Measurements from ENCODE around the gene TXNIP. TPM values are rescaled to one million over a fixed set of nuclear protein-coding genes. Genes with fewer than 3 reads are reported as not detected.

The TXNIP gene
- total RNA-seq, 1 donor from 2014 or later: 9.0 TPM

DNA sequence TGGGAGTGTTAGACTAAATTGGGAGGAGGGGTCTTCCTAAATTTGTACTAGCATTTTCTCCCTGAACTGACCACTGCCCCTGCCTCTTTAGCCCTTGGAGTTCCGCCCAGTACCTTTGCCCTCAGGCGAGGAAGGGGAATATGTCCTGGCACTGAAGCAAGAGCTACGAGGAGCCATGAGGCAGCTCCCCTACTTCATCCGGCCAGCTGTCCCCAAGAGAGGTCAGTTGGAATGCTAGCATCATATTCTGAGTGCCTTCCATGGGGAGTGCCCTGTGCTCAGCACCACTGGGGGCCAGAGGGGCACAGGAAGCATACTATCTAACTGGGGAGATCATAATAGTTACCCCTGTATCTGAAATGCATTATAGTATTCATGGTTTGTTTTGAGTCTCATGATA is 21.2 kb downstream of the TXNIP start:
- H3K4me3 ChIP-seq (ENCODE audit: low read depth, low read length): no peak overlapping the region
- H3K27me3 ChIP-seq (ENCODE audit: control insufficient read depth, insufficient read depth, low read length): no peaks in the 10 kb centered on the region
- H3K36me3 ChIP-seq (ENCODE audit: control insufficient read depth, insufficient read depth, low read length): no peaks in the 10 kb centered on the region
- DNase-seq (ENCODE audit: low read depth): no peak
- no peak for FAIRE-seq
- no peak for TF ChIP-seq CTCF (IDR thresholded peaks at IDR 0.05; ENCODE audit: insufficient read depth, low read length, severe bottlenecking)

DNA sequence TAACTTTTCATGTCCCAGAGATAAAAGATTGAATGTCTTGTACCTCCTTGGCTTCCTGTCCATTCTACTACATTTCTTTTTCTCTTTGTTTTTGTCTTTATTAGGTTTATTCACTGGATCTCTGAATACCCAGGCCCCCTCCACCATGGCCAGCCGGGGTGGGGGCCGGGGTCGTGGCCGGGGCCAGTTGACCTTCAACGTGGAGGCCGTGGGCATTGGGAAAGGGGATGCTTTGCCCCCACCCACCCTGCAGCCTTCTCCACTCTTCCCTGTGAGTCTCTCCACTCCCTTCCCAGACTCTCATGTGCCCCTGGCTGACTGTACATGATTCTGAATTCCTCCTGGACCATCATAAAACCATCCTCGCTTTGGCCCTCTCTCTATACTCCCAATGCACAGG is 21.7 kb downstream of the TXNIP start:
- no peak for FAIRE-seq
- H3K36me3 ChIP-seq (ENCODE audit: control insufficient read depth, insufficient read depth, low read length): no peaks in the 10 kb centered on the region

DNA sequence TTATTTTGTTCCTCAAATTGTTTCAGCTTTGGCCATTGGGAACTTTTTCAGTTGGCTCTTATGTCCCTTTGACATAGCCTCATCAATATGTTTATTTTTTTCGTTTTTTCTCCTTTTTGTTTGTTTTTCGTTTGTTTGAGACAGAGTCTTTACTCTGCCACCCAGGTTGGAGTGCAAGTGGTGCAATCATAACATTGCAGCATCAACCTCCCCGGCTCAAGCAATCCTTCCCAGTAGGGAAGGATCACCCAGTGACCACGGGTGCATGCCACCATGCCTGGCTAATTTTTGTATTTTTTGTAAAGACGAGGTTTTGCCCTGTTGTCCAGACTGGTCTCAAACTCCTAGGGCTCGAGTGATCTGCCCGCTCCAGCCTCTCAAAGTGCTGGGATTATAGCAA is 23.8 kb downstream of the TXNIP start:
- H3K27me3 ChIP-seq (ENCODE audit: control insufficient read depth, insufficient read depth, low read length): no peaks in the 10 kb centered on the region
- FAIRE-seq (no peak), DNase-seq (ENCODE audit: low read depth) (no peak)
- no peak for TF ChIP-seq CTCF (IDR thresholded peaks at IDR 0.05; ENCODE audit: insufficient read depth, low read length, severe bottlenecking)
- H3K4me3 ChIP-seq (ENCODE audit: low read depth, low read length): no peak overlapping the region
- H3K36me3 ChIP-seq (ENCODE audit: control insufficient read depth, insufficient read depth, low read length): no peaks in the 10 kb centered on the region

More for the DNA sequence above, 21.7 kb downstream of the TXNIP start:
- Histone ChIP-seq H3K27me3 (ENCODE audit: control insufficient read depth, insufficient read depth, low read length) (no peaks in the 10 kb centered on the region), H3K4me3 (ENCODE audit: low read depth, low read length) (no peak overlapping the region)
- TF ChIP-seq CTCF (IDR thresholded peaks at IDR 0.05; ENCODE audit: insufficient read depth, low read length, severe bottlenecking): no peak
- no peak for DNase-seq (ENCODE audit: low read depth)

- Histone ChIP-seq H3K36me3 (ENCODE audit: control insufficient read depth, insufficient read depth, low read length) (no peaks in the 10 kb centered on the region), H3K27me3 (ENCODE audit: control insufficient read depth, insufficient read depth, low read length) (no peaks in the 10 kb centered on the region), H3K4me3 (ENCODE audit: low read depth, low read length) (no peak overlapping the region)
- FAIRE-seq: no peak
- no peak for DNase-seq (ENCODE audit: low read depth)
- TF ChIP-seq CTCF (IDR thresholded peaks at IDR 0.05; ENCODE audit: insufficient read depth, low read length, severe bottlenecking): no peak
These were observed 29.1 kb downstream of the TXNIP start for GRCh38 chr1:145967288-145967687.

- Histone ChIP-seq H3K36me3 (ENCODE audit: control insufficient read depth, insufficient read depth, low read length) (no peaks in the 10 kb centered on the region), H3K27me3 (ENCODE audit: control insufficient read depth, insufficient read depth, low read length) (no peaks in the 10 kb centered on the region), H3K4me3 (ENCODE audit: low read depth, low read length) (peak overlapping the region; percentile 67)
- FAIRE-seq: no peak
- TF ChIP-seq CTCF (IDR thresholded peaks at IDR 0.05; ENCODE audit: insufficient read depth, low read length, severe bottlenecking): no peak
- no peak for DNase-seq (ENCODE audit: low read depth)
These were observed 31.1 kb downstream of the TXNIP start for GRCh38 chr1:145965119-145965744.

Data from bronchial epithelial cell (primary cell).